ENCODE measurements around the gene SKIC3. TPM values are rescaled to one million over a fixed set of nuclear protein-coding genes. Genes with fewer than 3 reads are reported as not detected.

SKIC3 gene
- total and polyA plus RNA-seq, 2 of the 13 experiments (the other 11 are each of a cell fraction or from before 2014, with no cell fraction given), result 36.9 to 61.5 TPM

- TF ChIP-seq USF2 (IDR thresholded peaks at IDR 0.05; ENCODE audit: low read depth, low read length) (peak; percentile 88), USF2 (CRISPR knock-in tag; IDR thresholded peaks at IDR 0.05; ENCODE audit: borderline replicate concordance) (peak; percentile 95; the same call in 1 of the 2 replicates), KDM5B (CRISPR knock-in tag; IDR thresholded peaks at IDR 0.05; ENCODE audit: borderline replicate concordance) (peak; percentile 65; the same call in 1 of the 2 replicates), NCOA2 (CRISPR knock-in tag; IDR thresholded peaks at IDR 0.05) (no peak; the same call in 1 of the 2 replicates), ZMAT5 (CRISPR knock-in tag; IDR thresholded peaks at IDR 0.05; ENCODE audit: borderline replicate concordance, low read depth) (no peak), CCAR2 (optimal IDR thresholded peaks at IDR 0.05; ENCODE audit: low read depth, low read length) (no peak), ZNF318 (CRISPR knock-in tag; IDR thresholded peaks at IDR 0.05) (no peak), ZNF652 (CRISPR knock-in tag; IDR thresholded peaks at IDR 0.05; ENCODE audit: borderline replicate concordance, low read depth) (no peak), ZNF232 (CRISPR knock-in tag; IDR thresholded peaks at IDR 0.05; ENCODE audit: borderline replicate concordance) (peak; percentile 72; the same call in 1 of the 2 replicates), GMEB1 (CRISPR knock-in tag; IDR thresholded peaks at IDR 0.05; ENCODE audit: borderline replicate concordance) (peak; percentile 79; the same call in 1 of the 2 replicates), HCFC1 (IDR thresholded peaks at IDR 0.05; ENCODE audit: low read depth, low read length) (peak; percentile 77), RAD21 (CRISPR knock-in tag; IDR thresholded peaks at IDR 0.05) (peak; percentile 60; the same call in 1 of the 2 replicates), ARNTL (CRISPR knock-in tag; IDR thresholded peaks at IDR 0.05) (peak; percentile 73; the same call in 1 of the 2 replicates), TMF1 (CRISPR knock-in tag; IDR thresholded peaks at IDR 0.05; ENCODE audit: low read depth) (0 out of 2 replicates have a peak, but pooled peaks have one; percentile 19)
Measured at GRCh38 chr5:95554647-95555548, at the start of gene SKIC3, which contains the start of gene ARSK (continued).
